ENCODE results near the gene TMPRSS11E.
"Not testable (repeated sequence)": the region's sequence is repeated elsewhere in the genome, so short reads cannot be mapped to it uniquely, and the experiment has no call there.

Gene TMPRSS11E

GRCh38 chr4:68518889-68519288, 71.6 kb downstream of the TMPRSS11E start:
- Histone ChIP-seq H3K4me3 (ENCODE audit: low read depth, low read length) (no peak overlapping the region), H3K27me3 (ENCODE audit: control insufficient read depth, insufficient read depth, low read length) (no peaks in the 10 kb centered on the region), H3K36me3 (ENCODE audit: control insufficient read depth, insufficient read depth, low read length) (no peaks in the 10 kb centered on the region), H3K4me1 (no peaks in the 10 kb centered on the region), H3K4me2 (ENCODE audit: low read length) (no peak overlapping the region), H3K27ac (no peak overlapping the region), H3K9ac (no peak overlapping the region), H2AFZ (no peak overlapping the region), H3K79me2 (no peaks in the 10 kb centered on the region), H3K9me3 (ENCODE audit: control insufficient read depth, low read length) (no peaks in the 10 kb centered on the region)
- TF ChIP-seq CTCF (IDR thresholded peaks at IDR 0.05): no peak

- TF ChIP-seq CTCF (IDR thresholded peaks at IDR 0.05): no peak
- H3K27me3 ChIP-seq (ENCODE audit: control insufficient read depth, insufficient read depth, low read length): no peaks in the 10 kb centered on the region
- H3K36me3 ChIP-seq (ENCODE audit: control insufficient read depth, insufficient read depth, low read length): no peaks in the 10 kb centered on the region
- H3K4me1 ChIP-seq: no peaks in the 10 kb centered on the region
- no peak overlapping the region for H2AFZ ChIP-seq
- no peak overlapping the region for H3K9ac ChIP-seq
- no peaks in the 10 kb centered on the region for H3K79me2 ChIP-seq
- no peaks in the 10 kb centered on the region for H3K9me3 ChIP-seq (ENCODE audit: control insufficient read depth, low read length)
- H3K27ac ChIP-seq: no peak overlapping the region
- H3K4me3 ChIP-seq (ENCODE audit: low read depth, low read length): no peak overlapping the region
- H3K4me2 ChIP-seq (ENCODE audit: low read length): no peak overlapping the region
These were observed 73.7 kb downstream of the TMPRSS11E start for GRCh38 chr4:68520985-68521384.

- not testable (repeated sequence) for H3K4me3 ChIP-seq (ENCODE audit: low read depth, low read length); H3K79me2 ChIP-seq; H3K27ac ChIP-seq; H3K9ac ChIP-seq; H3K4me2 ChIP-seq (ENCODE audit: low read length); H2AFZ ChIP-seq; H3K27me3 ChIP-seq (ENCODE audit: control insufficient read depth, insufficient read depth, low read length); H3K4me1 ChIP-seq; H3K36me3 ChIP-seq (ENCODE audit: control insufficient read depth, insufficient read depth, low read length); H3K9me3 ChIP-seq (ENCODE audit: control insufficient read depth, low read length)
These were observed 75.0 kb downstream of the TMPRSS11E start for GRCh38 chr4:68522232-68522631.

GRCh38 chr4:68535974-68536373, 88.7 kb downstream of the TMPRSS11E start:
- no peak overlapping the region for H3K27ac ChIP-seq
- H3K4me1 ChIP-seq: no peaks in the 10 kb centered on the region
- H3K9ac ChIP-seq: no peak overlapping the region
- no peaks in the 10 kb centered on the region for H3K27me3 ChIP-seq (ENCODE audit: control insufficient read depth, insufficient read depth, low read length)
- no peak overlapping the region for H3K4me2 ChIP-seq (ENCODE audit: low read length)
- H2AFZ ChIP-seq: no peak overlapping the region
- no peaks in the 10 kb centered on the region for H3K79me2 ChIP-seq
- H3K4me3 ChIP-seq (ENCODE audit: low read depth, low read length): no peak overlapping the region
- no peaks in the 10 kb centered on the region for H3K36me3 ChIP-seq (ENCODE audit: control insufficient read depth, insufficient read depth, low read length)
- no peak for TF ChIP-seq CTCF (IDR thresholded peaks at IDR 0.05)
- H3K9me3 ChIP-seq (ENCODE audit: control insufficient read depth, low read length): no peaks in the 10 kb centered on the region

- no peaks in the 10 kb centered on the region for H3K9me3 ChIP-seq (ENCODE audit: control insufficient read depth, low read length)
- H3K36me3 ChIP-seq (ENCODE audit: control insufficient read depth, insufficient read depth, low read length): no peaks in the 10 kb centered on the region
- no peak overlapping the region for H3K4me2 ChIP-seq (ENCODE audit: low read length)
- no peak for TF ChIP-seq CTCF (IDR thresholded peaks at IDR 0.05)
- no peaks in the 10 kb centered on the region for H3K4me1 ChIP-seq
- no peaks in the 10 kb centered on the region for H3K79me2 ChIP-seq
- H2AFZ ChIP-seq: no peak overlapping the region
- H3K4me3 ChIP-seq (ENCODE audit: low read depth, low read length): no peak overlapping the region
- H3K27me3 ChIP-seq (ENCODE audit: control insufficient read depth, insufficient read depth, low read length): no peaks in the 10 kb centered on the region
- no peak overlapping the region for H3K9ac ChIP-seq
- H3K27ac ChIP-seq: no peak overlapping the region
These were observed 89.1 kb downstream of the TMPRSS11E start for GRCh38 chr4:68536375-68536774.

- not testable (repeated sequence) for H3K27me3 ChIP-seq (ENCODE audit: control insufficient read depth, insufficient read depth, low read length); H3K36me3 ChIP-seq (ENCODE audit: control insufficient read depth, insufficient read depth, low read length); H3K4me2 ChIP-seq (ENCODE audit: low read length); H3K4me3 ChIP-seq (ENCODE audit: low read depth, low read length); H3K9me3 ChIP-seq (ENCODE audit: control insufficient read depth, low read length); H3K27ac ChIP-seq; H2AFZ ChIP-seq; H3K79me2 ChIP-seq; H3K4me1 ChIP-seq; H3K9ac ChIP-seq
These were observed 95.5 kb downstream of the TMPRSS11E start for GRCh38 chr4:68542742-68543141.

Data from parathyroid adenoma (tissue), 2 donors.